Measurements from ENCODE around the gene RNF224. TPM values are rescaled to one million over a fixed set of nuclear protein-coding genes. Genes with fewer than 3 reads are reported as not detected.
"Not testable (repeated sequence)": the region's sequence is repeated elsewhere in the genome, so short reads cannot be mapped to it uniquely, and the experiment has no call there.

Gene RNF224
- total RNA-seq, 4 donors from 2014 or later, result 0.19 TPM; not detected in 3

DNA sequence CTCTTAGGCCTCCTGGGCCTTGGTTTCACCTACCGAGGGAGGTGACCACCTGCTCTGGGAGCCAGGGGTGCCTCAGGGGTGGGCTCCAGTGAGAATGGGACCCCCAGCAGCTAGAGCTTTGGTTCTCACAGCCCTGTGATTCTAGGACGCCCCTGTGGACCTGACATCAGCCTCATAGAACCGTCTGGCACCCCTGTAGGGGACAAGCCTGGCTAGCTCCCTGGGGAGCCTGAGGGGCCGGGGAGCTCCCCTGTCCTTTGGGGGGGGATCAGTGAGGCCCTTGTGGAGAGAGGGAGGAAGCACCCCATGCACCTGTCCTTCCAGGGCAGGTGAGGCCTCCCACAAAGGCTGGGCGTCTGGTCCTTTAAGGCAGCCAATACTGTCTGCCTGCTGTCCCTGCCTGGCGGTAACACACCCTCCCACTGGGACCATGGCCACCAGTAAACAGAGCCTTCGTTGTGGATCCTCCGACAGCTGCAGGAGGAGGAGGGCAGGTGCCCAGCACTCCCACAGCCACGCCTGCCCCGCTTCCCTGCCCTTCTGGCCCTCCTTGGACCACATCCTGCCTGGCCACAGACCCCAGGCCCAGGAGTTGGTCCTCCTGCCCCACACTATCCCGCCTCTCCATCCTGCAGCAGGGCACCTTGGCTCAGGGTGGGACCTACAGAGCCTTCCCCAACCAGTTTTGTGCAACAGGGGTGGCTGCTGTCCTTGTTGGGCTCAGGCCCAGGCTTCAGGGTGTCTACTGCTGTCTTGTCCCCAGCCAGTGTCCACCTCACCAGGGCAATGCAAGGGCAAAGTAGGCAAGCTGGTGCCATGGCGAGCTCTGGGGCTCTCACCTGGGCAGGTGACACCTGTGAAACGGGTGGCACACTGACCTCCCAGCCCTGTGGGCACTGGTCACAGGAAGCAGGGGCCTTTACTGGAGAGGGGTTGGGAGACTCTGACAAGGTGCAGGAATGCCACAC, 10.7 kb downstream of the RNF224 start:
- DNase-seq (ENCODE audit: low spot score) (no peak), ATAC-seq (ENCODE audit: low FRiP score) (no peak)
- TF ChIP-seq, protein P1, sequence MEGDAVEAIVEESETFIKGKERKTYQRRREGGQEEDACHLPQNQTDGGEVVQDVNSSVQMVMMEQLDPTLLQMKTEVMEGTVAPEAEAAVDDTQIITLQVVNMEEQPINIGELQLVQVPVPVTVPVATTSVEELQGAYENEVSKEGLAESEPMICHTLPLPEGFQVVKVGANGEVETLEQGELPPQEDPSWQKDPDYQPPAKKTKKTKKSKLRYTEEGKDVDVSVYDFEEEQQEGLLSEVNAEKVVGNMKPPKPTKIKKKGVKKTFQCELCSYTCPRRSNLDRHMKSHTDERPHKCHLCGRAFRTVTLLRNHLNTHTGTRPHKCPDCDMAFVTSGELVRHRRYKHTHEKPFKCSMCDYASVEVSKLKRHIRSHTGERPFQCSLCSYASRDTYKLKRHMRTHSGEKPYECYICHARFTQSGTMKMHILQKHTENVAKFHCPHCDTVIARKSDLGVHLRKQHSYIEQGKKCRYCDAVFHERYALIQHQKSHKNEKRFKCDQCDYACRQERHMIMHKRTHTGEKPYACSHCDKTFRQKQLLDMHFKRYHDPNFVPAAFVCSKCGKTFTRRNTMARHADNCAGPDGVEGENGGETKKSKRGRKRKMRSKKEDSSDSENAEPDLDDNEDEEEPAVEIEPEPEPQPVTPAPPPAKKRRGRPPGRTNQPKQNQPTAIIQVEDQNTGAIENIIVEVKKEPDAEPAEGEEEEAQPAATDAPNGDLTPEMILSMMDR (IDR thresholded peaks at IDR 0.05), result no peak

DNA sequence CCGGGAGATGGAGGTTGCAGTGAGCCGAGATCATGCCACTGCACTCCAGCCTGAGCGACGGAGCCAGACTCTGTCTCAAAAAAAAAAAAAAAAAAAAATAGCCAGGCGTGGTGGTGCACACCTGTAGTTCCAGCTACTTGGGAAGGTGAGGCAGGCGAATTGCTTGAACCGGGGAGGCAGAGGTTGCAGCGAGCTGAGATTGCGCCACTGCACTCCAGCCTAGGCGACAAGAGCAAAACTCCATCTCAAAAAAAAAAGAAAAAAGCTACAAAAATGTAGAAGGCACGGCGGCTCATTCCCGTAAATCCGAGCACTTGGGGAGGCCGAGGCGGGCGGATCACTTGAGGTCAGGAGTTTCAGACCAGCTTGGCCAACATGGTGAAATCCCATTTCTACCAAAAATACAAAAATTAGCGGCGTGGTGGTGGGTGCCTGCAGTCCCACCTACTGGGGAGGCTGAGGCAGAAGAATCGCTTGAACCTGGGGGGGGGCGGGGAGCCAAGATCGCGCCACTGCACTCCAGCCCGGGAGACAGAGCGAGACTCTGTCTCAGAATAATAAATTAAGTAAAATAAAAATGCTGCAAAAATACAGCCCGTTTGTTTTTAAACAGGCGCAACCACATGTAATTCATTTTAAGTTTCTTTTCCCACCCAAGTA, 12.4 kb downstream of the RNF224 start:
- not testable (repeated sequence) for DNase-seq (ENCODE audit: low spot score); ATAC-seq (ENCODE audit: low FRiP score)

DNA sequence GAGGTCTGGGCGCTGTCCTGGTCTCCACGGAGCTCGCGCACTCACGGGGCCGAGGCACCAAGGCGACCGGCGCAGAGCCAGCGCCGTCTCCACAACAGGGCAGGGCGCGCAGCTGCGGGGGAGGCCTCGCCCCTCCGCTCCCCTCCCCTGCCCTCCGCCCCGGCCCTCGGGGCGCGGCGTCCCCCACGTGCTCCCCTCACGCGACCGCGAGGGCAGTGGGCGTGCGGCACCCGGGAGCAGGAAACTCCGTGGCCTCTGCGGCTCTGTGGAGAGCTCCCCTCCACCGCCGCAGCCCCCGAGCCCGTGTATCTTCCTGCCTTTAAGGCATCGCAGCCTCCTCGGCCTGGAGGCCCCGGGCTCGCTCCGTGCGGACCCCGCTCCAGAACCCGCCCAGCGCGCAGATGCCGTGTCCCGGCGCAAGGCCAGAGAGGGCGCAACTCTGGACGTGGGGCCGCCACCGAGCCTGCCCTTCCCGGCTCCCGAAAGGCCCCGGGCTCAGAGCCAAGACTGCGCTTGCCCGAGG, 13.1 kb downstream of the RNF224 start:
- TF ChIP-seq, protein P1 (IDR thresholded peaks at IDR 0.05), result no peak
- ATAC-seq (ENCODE audit: low FRiP score) (peak; percentile 28), DNase-seq (ENCODE audit: low spot score) (peak; percentile 32)

DNA sequence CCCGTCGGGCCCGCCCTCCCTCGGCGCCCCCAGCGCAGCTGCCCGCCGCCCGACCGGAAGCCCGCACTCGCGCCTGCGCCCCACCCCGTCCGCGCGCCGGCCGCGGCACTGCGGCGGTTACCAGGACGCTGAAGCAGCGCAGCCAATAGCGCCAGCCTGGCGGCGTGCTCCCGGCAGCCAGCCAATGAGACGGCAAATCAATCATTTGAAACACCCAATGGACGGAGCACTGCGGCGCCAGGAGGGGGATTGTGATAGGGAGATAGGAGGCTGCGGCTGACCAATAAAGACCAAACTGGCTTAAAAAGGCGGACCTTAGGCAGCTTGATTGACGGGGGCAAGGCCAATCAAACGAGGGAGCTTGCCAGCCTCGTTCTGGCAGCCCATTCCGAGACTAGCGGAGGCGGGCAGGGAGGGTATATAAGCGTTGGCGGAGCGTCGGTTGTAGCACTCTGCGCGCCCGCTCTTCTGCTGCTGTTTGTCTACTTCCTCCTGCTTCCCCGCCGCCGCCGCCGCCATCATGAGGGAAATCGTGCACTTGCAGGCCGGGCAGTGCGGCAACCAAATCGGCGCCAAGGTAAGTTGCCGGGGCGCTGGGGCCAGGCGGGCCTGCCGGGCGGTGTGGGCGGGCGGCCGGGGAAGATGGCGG, 13.7 kb downstream of the RNF224 start, which contains the start of gene TUBB4B:
TUBB4B (plus strand) TSS at position 447 of the 649 bp plus-strand sequence; CDS start at position 521, 74 bp downstream.
- TF ChIP-seq, protein P1 (IDR thresholded peaks at IDR 0.05), result no peak
- DNase-seq (ENCODE audit: low spot score) (peak; percentile 86), ATAC-seq (ENCODE audit: low FRiP score) (peak; percentile 86)

DNA sequence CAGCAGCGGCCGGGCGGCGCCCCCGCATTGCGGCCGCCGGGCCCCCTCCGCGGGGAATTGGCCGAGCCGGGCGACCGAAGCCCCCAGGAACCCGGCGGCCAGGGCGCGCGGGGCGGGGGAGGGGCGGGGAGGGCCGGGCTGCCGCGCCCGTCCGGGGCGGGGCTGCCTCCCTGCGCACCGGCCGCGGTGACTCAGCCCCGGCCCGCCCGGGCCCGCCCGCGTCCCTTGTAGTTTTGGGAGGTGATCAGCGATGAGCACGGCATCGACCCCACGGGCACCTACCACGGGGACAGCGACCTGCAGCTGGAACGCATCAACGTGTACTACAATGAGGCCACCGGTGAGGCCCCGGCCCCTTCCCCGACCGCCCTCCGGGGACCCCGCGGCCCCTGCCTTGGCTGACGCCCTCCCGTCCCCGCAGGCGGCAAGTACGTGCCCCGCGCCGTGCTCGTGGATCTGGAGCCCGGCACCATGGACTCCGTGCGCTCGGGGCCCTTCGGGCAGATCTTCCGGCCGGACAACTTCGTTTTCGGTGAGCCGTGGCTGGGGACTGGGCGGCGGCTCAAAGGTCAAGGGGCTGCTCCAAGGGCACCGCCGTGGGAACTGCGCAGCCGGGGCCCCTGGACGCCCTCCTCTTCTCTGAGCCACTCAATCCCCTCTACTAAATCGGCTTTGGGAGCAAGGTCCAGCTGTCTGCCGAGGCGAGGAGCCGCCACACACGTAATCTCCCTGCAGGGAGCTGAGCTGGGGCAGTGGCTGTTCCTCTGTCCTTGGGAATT, 14.4 kb downstream of the RNF224 start:
- DNase-seq (ENCODE audit: low spot score), result peak; percentile 36
- peak; percentile 39 for ATAC-seq (ENCODE audit: low FRiP score)
- TF ChIP-seq, protein P1 (IDR thresholded peaks at IDR 0.05), result no peak

DNA sequence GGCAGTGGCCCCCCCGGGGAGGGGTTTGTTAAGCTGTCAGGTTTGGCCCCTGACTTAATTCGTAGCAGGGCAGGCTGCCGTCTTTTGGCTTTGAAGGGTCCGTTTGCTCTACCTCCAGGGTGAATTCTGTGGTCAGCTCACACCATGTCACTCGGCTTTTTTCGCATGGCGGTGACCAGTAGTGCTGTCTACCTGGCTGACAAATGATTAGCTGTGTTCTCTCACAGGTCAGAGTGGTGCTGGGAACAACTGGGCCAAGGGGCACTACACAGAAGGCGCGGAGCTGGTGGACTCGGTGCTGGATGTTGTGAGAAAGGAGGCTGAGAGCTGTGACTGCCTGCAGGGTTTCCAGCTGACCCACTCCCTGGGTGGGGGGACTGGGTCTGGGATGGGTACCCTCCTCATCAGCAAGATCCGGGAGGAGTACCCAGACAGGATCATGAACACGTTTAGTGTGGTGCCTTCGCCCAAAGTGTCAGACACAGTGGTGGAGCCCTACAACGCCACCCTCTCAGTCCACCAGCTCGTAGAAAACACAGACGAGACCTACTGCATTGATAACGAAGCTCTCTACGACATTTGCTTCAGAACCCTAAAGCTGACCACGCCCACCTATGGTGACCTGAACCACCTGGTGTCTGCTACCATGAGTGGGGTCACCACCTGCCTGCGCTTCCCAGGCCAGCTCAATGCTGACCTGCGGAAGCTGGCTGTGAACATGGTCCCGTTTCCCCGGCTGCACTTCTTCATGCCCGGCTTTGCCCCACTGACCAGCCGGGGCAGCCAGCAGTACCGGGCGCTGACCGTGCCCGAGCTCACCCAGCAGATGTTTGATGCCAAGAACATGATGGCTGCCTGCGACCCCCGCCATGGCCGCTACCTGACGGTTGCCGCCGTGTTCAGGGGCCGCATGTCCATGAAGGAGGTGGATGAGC, 15.2 kb downstream of the RNF224 start:
- no peak for ATAC-seq (ENCODE audit: low FRiP score)
- DNase-seq (ENCODE audit: low spot score), result no peak
- TF ChIP-seq, protein P1 (IDR thresholded peaks at IDR 0.05), result no peak

DNA sequence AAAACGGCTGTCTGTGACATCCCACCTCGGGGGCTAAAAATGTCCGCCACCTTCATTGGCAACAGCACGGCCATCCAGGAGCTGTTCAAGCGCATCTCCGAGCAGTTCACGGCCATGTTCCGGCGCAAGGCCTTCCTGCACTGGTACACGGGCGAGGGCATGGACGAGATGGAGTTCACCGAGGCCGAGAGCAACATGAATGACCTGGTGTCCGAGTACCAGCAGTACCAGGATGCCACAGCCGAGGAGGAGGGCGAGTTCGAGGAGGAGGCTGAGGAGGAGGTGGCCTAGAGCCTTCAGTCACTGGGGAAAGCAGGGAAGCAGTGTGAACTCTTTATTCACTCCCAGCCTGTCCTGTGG, 15.9 kb downstream of the RNF224 start:
- not testable (repeated sequence) for ATAC-seq (ENCODE audit: low FRiP score); DNase-seq (ENCODE audit: low spot score)

Measured in omental fat pad (tissue), 4 donors.